22Rv1 (cell line): Measurements from ENCODE around the gene TMEM170A.

Experiments
- ZFX ChIP-seq: fragments of 450-650 bp; IDR thresholded peaks from 2 replicates; pipeline ENCODE4 v1.6.1; 2017; ENCODE audit warnings: antibody characterized with exemption, borderline replicate concordance
- TF ChIP-seq, protein P1 (sequence below): fragments of 450-650 bp; IDR thresholded peaks from 2 replicates; pipeline ENCODE4 v1.5.1; 2017; ENCODE audit warnings: mild to moderate bottlenecking

DNA sequence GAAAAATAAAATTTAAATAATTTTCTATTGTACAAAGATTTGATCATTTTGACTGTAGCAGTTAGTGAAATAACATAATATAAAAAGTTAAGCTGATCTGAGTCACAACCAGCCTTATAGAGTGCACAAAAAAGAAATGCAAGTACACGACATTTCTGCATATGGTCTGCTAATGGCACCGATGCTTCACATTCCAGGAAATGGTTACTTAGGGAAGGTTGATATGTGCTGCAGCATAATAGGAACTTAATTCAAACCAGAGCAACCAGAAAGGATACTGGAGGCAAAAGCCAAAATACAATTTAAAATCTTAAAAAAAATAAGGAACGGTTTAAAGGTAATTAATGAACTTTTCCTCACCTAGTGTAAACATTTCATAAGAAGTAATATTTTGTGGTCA lies 21.2 kb downstream of the TMEM170A start:
- TF ChIP-seq, protein P1, sequence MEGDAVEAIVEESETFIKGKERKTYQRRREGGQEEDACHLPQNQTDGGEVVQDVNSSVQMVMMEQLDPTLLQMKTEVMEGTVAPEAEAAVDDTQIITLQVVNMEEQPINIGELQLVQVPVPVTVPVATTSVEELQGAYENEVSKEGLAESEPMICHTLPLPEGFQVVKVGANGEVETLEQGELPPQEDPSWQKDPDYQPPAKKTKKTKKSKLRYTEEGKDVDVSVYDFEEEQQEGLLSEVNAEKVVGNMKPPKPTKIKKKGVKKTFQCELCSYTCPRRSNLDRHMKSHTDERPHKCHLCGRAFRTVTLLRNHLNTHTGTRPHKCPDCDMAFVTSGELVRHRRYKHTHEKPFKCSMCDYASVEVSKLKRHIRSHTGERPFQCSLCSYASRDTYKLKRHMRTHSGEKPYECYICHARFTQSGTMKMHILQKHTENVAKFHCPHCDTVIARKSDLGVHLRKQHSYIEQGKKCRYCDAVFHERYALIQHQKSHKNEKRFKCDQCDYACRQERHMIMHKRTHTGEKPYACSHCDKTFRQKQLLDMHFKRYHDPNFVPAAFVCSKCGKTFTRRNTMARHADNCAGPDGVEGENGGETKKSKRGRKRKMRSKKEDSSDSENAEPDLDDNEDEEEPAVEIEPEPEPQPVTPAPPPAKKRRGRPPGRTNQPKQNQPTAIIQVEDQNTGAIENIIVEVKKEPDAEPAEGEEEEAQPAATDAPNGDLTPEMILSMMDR, result no peak
- TF ChIP-seq ZFX, result no peak
